ENCODE measurements around the gene WARS2.

Gene WARS2

GRCh38 chr1:119008483-119009311 lies 131.8 kb downstream of the WARS2 start:
- TF ChIP-seq POLR2AphosphoS5 (IDR thresholded peaks at IDR 0.05; ENCODE audit: low read depth, low read length) (no peak), SIN3A (IDR thresholded peaks at IDR 0.05; ENCODE audit: borderline replicate concordance, insufficient read depth, low read length) (no peak), FOXP2 (optimal IDR thresholded peaks at IDR 0.05; ENCODE audit: borderline replicate concordance, extremely low read depth, extremely low read length, insufficient read depth) (no peak), TAF1 (IDR thresholded peaks at IDR 0.05; ENCODE audit: borderline replicate concordance, insufficient read depth, low read length) (no peak)
- TF ChIP-seq, protein P1, sequence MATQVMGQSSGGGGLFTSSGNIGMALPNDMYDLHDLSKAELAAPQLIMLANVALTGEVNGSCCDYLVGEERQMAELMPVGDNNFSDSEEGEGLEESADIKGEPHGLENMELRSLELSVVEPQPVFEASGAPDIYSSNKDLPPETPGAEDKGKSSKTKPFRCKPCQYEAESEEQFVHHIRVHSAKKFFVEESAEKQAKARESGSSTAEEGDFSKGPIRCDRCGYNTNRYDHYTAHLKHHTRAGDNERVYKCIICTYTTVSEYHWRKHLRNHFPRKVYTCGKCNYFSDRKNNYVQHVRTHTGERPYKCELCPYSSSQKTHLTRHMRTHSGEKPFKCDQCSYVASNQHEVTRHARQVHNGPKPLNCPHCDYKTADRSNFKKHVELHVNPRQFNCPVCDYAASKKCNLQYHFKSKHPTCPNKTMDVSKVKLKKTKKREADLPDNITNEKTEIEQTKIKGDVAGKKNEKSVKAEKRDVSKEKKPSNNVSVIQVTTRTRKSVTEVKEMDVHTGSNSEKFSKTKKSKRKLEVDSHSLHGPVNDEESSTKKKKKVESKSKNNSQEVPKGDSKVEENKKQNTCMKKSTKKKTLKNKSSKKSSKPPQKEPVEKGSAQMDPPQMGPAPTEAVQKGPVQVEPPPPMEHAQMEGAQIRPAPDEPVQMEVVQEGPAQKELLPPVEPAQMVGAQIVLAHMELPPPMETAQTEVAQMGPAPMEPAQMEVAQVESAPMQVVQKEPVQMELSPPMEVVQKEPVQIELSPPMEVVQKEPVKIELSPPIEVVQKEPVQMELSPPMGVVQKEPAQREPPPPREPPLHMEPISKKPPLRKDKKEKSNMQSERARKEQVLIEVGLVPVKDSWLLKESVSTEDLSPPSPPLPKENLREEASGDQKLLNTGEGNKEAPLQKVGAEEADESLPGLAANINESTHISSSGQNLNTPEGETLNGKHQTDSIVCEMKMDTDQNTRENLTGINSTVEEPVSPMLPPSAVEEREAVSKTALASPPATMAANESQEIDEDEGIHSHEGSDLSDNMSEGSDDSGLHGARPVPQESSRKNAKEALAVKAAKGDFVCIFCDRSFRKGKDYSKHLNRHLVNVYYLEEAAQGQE (IDR thresholded peaks at IDR 0.05; ENCODE audit: insufficient read depth in 1 of 2, low read depth in 2 of 2, low read length in 2 of 2): no peak

- TF ChIP-seq TAF1 (IDR thresholded peaks at IDR 0.05; ENCODE audit: borderline replicate concordance, insufficient read depth, low read length) (no peak), SIN3A (IDR thresholded peaks at IDR 0.05; ENCODE audit: borderline replicate concordance, insufficient read depth, low read length) (no peak), POLR2AphosphoS5 (IDR thresholded peaks at IDR 0.05; ENCODE audit: low read depth, low read length) (no peak), FOXP2 (optimal IDR thresholded peaks at IDR 0.05; ENCODE audit: borderline replicate concordance, extremely low read depth, extremely low read length, insufficient read depth) (no peak)
- TF ChIP-seq, protein P1 (IDR thresholded peaks at IDR 0.05; ENCODE audit: insufficient read depth in 1 of 2, low read depth in 2 of 2, low read length in 2 of 2): no peak
Observed at GRCh38 chr1:119007670-119008482, 132.6 kb downstream of the WARS2 start.

GRCh38 chr1:119007339-119007669 lies 133.1 kb downstream of the WARS2 start:
- TF ChIP-seq, protein P1 (IDR thresholded peaks at IDR 0.05; ENCODE audit: insufficient read depth in 1 of 2, low read depth in 2 of 2, low read length in 2 of 2): no peak
- TF ChIP-seq SIN3A (IDR thresholded peaks at IDR 0.05; ENCODE audit: borderline replicate concordance, insufficient read depth, low read length) (no peak), POLR2AphosphoS5 (IDR thresholded peaks at IDR 0.05; ENCODE audit: low read depth, low read length) (no peak), TAF1 (IDR thresholded peaks at IDR 0.05; ENCODE audit: borderline replicate concordance, insufficient read depth, low read length) (no peak), FOXP2 (optimal IDR thresholded peaks at IDR 0.05; ENCODE audit: borderline replicate concordance, extremely low read depth, extremely low read length, insufficient read depth) (no peak)

GRCh38 chr1:119006406-119007279 lies 133.8 kb downstream of the WARS2 start:
- TF ChIP-seq SIN3A (IDR thresholded peaks at IDR 0.05; ENCODE audit: borderline replicate concordance, insufficient read depth, low read length) (no peak), FOXP2 (optimal IDR thresholded peaks at IDR 0.05; ENCODE audit: borderline replicate concordance, extremely low read depth, extremely low read length, insufficient read depth) (no peak), POLR2AphosphoS5 (IDR thresholded peaks at IDR 0.05; ENCODE audit: low read depth, low read length) (no peak), TAF1 (IDR thresholded peaks at IDR 0.05; ENCODE audit: borderline replicate concordance, insufficient read depth, low read length) (no peak)
